HG03558 (cell line): ENCODE measurements around the gene GPR87.

Experiments
- ATAC-seq: cut with Tn5 transposase; IDR thresholded peaks from one replicate; pipeline ENCODE4 v1.9.1; 2021; ENCODE audit warnings: moderate number of reproducible peaks; ENCODE audit not compliant: unreplicated experiment; ENCODE audit errors: extremely low read depth

GPR87 gene, protein sequence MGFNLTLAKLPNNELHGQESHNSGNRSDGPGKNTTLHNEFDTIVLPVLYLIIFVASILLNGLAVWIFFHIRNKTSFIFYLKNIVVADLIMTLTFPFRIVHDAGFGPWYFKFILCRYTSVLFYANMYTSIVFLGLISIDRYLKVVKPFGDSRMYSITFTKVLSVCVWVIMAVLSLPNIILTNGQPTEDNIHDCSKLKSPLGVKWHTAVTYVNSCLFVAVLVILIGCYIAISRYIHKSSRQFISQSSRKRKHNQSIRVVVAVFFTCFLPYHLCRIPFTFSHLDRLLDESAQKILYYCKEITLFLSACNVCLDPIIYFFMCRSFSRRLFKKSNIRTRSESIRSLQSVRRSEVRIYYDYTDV

DNA sequence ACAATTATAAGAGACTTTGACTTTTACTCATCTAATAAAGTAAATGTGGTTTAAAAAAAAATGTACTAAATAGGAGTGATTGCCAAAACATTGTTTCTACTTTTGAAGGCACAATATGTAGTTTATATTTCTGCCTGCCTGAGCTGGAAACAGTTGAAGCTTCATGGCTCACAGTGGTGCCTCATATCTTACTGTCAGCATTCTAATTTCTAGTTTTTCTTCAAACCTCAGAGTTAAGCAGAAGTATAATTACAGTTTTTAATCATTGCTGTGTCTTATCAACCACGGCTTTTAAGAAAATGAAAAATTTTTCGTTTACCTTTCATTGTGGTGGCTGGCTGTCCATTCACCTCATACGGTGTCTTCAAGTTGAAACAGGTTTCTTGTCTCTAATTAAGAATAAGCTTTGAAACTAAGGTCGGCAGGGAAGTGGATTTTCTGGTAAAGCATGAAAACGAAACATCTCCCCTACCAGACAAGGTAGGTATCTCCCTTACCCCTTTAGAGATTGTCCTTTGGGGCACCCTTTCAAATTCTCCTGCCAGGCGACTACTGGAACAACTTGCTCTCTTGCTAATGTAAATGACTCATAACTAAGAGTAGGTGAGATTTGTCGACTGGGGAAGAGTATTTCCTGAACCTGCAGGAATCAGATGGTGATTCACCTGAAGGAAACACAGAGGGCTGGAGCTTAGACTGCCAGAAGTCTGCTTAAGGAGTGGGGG is at the start of gene GPR87:
GPR87 (minus strand) TSS at position 554 of the 725 bp plus-strand sequence. CDS start 16,720 bp downstream, outside the sequence.
- ATAC-seq, result no peak

DNA sequence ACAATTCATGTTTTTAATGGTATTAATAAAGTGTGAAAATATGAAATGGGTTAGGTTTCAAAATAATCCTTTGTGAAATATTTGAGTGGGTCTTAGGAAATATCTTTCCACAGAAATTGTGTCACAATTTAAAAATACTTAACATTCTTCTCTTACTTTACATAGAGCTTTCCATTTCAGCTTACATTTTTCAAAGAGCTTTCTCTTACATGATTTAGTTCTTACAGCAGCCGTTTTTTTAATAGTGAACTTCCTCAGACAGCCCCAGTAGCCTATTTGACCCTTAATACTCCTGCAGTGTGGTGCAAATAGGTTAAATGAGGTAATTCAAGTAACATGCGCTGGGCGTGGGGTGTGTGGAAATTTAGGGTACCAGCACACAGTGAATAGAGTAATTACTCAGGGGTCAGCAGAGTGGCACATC is 46.1 kb upstream of the GPR87 start:
- ATAC-seq, result no peak

GRCh38 chr3:151357463-151357850 is 40.8 kb upstream of the GPR87 start:
- ATAC-seq, result no peak

GRCh38 chr3:151356794-151357462 is 40.3 kb upstream of the GPR87 start:
- no peak for ATAC-seq

DNA sequence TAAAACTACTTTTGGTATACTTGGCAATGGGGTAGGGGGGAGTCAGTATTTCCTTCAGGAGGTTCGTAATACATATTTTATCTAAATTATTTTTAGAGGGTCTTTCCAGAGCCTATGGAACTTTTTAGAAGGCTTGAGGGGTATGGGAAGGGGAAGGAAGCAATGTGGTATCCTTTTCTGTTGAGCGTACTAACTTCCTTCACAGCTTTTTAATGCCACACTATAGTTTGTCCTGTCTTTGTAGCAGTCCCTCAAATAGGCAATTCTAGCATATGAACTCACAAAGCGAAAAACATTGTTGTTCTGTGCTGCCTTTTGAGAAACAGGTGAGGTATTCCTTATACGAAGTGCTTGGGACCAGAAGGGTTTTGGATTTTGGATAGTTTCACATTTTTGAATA is 35.0 kb upstream of the GPR87 start:
- no peak for ATAC-seq

- ATAC-seq, result no peak
Observed at GRCh38 chr3:151351219-151351618, 34.6 kb upstream of the GPR87 start.

DNA sequence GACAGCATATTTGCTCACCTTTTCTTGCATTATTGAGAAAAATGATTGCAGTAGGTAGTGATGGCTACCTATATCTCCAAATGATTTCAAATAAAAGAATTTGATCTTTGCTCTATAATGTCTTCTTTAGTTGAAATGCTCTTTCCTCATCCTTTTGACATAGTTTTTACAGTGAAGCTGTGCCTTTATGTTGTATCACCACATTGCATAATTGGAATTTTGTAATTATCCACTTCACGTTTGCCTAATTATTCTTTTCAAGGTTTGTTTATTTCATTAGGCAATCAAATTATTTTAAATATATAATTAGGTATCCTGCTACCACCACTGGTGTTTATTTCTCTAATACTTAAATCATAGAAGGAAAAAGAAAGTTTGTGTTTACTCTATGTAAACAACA is 34.0 kb upstream of the GPR87 start:
- ATAC-seq, result no peak

DNA sequence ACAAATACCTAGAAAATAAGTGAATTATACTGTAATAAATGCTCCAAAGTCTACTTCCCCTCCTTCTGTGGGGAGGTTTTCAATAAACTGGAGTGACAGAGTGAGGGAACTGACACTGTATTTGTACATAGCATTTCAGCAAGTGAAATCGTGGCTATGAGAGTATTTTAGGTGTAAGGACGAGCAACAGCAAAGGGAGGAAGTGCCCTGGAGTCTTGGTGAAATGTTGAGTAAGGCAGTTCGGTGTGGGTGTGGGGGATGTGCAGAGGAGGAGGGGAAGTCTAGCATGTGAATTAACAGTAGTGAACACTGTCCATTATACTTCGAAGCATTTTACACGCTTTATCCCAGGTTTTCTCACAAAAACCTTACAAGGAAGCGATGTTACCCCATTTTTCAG is 30.8 kb upstream of the GPR87 start:
- no peak for ATAC-seq

GRCh38 chr3:151346292-151346691 is 29.7 kb upstream of the GPR87 start:
- ATAC-seq, result no peak

DNA sequence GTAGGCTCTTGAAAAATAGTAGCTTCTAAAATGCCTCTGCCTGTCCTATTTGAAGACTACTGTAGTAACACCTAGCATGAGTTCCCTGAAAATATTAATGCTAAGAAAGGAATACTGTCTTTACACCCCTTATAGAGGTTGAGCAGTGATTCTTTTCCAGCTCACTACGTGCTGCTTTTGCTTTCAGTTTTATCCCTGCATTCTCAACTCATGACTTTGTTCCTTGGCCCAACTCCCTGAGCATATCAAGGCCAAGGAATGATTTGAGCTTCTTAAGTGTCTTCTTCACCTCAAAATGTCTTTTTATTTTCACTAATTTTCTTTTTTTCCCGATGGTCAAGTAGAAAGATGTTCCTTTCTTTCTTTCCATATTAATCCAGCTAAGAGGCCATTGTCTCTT is 29.2 kb upstream of the GPR87 start:
- ATAC-seq, result no peak

DNA sequence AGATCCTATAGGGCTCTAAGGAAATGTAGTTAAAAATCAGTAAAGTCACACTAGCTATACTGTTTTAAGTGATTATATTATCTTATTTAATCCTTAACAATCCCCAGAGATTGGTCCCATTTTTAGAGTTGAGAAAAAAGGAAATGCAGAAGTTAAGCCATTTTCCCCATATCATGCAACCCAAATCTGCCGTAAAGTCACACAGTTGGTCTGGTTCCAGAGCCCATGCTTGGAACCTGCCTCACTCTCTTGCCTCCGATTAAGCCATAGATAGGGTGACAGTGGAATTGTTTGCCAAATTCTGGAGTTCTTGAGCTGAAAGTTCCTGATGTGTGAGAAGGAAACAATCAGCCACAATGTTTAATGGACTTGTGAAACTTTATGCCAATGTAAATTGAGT is 15.1 kb upstream of the GPR87 start:
- ATAC-seq, result no peak

DNA sequence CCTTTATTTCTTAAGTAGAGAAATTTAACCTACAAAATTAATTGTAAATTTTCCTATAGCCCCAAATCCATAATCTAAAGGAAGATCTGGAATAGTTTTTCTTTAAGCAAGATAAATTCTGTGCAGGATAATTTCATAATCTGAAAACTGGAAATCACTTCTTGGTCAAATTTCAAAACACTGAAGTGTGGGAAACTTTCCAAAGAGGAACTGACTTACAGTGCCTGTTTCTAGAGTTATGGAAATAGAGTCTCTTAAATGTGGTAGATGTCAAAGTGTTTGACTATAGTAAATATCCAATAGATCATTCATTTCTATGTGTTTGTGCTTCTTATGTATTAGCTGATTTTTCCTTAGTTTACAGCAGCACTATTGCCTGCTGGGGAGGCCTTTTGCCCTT is 14.3 kb upstream of the GPR87 start:
- no peak for ATAC-seq

- ATAC-seq, result no peak
Observed at GRCh38 chr3:151330379-151330778, 13.8 kb upstream of the GPR87 start.

DNA sequence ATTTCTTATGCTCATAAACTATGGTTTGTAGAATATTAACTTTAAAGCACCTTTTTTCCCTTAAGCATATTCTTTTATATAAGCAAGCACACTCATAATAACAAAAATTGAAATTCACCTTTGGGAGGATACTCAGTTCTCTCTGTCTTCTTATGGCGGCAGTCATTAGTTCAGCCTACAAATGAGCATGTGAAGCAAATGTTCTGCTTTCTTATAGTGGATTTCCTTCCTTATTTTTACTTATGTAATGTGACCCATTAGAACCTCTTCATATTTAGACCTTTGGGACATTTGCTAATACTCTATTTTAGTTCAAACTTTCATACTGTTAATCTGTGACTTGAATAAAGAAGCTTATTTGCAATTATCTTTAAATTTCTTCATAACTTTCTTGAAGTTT is 12.7 kb upstream of the GPR87 start, which contains the start of gene P2RY13:
P2RY13 (minus strand) TSS at position 187 of the 400 bp plus-strand sequence; CDS start at position 166, 21 bp downstream.
- ATAC-seq, result no peak

DNA sequence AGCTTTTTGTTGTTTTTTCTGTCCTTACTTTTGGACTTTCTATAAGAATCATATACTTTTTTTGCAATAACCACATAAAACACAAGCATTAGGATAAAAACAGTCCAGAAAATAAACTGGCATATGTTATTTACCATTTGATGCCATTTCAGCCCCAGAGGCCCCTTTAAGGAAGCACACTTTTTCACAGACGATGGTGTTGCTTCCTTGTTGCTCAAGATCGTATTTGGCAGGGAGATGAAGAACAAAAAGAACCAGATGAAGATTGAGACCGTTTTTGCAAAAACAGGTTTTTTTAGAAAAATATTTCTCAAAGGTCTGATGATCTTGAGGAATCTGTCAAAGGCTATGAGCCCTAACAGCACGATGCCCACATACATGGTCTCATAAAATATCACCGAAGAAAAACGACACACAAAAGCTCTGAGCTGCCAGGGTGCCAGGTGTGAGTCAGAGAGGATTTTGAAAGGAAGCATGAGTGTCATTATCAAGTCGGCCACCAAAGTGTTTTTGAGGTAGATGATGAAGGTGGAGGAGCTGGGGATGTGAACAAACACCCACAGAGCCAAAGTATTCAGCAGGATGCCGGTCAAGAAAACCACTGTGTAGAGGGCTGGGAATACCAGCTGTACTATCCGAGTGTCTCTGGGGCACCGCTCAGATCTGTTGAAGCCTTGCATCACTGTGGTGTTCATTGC is 11.8 kb upstream of the GPR87 start:
- no peak for ATAC-seq

DNA sequence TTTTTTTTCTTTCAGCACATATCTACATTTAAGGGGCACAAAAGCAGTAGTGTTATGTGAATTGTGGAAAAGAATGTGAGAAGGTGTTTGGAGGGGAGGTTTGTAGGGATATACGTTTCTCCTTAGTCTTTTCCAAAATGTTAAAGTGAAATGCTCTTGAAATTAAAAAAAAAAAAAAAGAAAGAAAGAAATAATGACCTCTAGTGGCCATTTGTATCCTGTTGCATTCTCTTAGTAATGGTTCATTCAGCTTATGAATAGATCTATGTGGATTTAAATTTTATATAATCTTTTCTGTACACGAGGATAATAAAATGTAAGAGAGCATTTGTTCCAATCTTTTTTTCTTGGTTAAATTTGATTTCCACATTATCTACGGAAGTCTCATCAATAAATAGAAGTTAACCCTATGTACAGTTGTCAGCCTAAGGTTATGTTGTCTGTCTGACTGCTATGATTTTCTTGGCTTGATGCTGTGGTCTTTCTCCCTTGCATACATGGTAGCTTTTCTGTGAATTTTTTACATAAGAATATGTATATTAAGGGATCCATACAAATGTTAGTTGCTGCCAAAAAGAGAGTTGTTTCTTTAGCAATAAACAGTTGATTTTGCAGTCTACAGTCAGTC is 11.1 kb upstream of the GPR87 start:
- no peak for ATAC-seq

- ATAC-seq, result no peak
Observed at GRCh38 chr3:151322511-151322910, 5.9 kb upstream of the GPR87 start.

DNA sequence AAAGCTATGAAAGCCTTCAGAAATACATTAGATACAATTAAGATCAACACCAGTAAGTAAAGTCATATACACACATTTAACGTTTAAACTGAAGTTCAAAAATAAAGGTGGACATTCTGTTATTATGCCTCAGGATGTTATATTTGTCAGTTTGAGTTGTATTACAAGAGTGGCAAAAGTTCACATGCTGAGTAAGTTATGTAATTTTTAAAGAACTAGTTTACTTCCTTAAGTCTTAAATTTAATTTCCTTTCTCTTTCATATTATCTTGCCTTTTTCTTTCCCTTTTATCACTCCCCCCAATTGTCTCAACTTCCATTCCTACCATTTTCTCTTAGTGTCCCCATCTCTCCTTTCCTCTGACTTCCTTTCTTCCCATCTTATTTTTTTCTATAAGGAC is 4.9 kb upstream of the GPR87 start:
- ATAC-seq, result no peak

- ATAC-seq, result no peak
Observed at GRCh38 chr3:151320131-151320530, 3.5 kb upstream of the GPR87 start.

- ATAC-seq, result no peak
Observed at GRCh38 chr3:151319628-151320027, 3.0 kb upstream of the GPR87 start.
